Kidney (tissue), 14 donors: ENCODE data around the gene MCOLN2. TPM values are rescaled to one million over a fixed set of nuclear protein-coding genes. Genes with fewer than 3 reads are reported as not detected.
A peak's percentile ranks its signal among the peaks of the same experiment; 100 is the strongest.

ENCODE experiments used
- DNase-seq, 5 donors: peaks; one replicate each; pipeline ENCODE4 v3.0.0-alpha.2; 2013 to 2020
- FAIRE-seq: peaks from 2 replicates; lab custom pipeline; 2012; peaks lifted over from hg19 to GRCh38; lab: Jason Lieb, UNC
- H3K27ac ChIP-seq, 2 donors: one replicate each; pipeline ENCODE4 v1.7.0; 2013; ENCODE audit warnings: low read depth in 2 of 2, low read length in 2 of 2, inconsistent platforms in 1 of 2
- H3K27me3 ChIP-seq: one replicate; pipeline ENCODE4 v1.7.1; 2013; ENCODE audit warnings: low read length, inconsistent platforms; ENCODE audit not compliant: control insufficient read depth, insufficient read depth
- H3K36me3 ChIP-seq, 3 donors: one replicate each; pipeline versions ENCODE4 v1.7.0 to v1.7.1; 2013; ENCODE audit warnings: low read length in 3 of 3, control low read depth in 1 of 3, inconsistent platforms in 1 of 3; ENCODE audit not compliant: insufficient read depth in 3 of 3, control insufficient read depth in 2 of 3
- H3K4me1 ChIP-seq, 3 donors: one replicate each; pipeline versions ENCODE4 v1.7.0 to v1.7.1; 2013; ENCODE audit warnings: low read length in 3 of 3, inconsistent platforms in 1 of 3, low read depth in 1 of 3; ENCODE audit not compliant: control insufficient read depth in 2 of 3, insufficient read depth in 2 of 3
- H3K4me3 ChIP-seq, 3 donors: one replicate each; pipeline versions ENCODE4 v1.7.0 to v1.8.1; 2013; ENCODE audit warnings: low read length in 3 of 3, control low read depth in 1 of 3, inconsistent platforms in 1 of 3
- H3K9ac ChIP-seq, 3 donors: one replicate each; pipeline versions ENCODE4 v1.7.0 to v1.7.1; 2013; ENCODE audit warnings: low read length in 3 of 3, control low read depth in 1 of 3, inconsistent platforms in 1 of 3
- H3K9me3 ChIP-seq, 3 donors: one replicate each; pipeline versions ENCODE4 v1.7.0 to v1.7.1; 2013; ENCODE audit warnings: low read length in 3 of 3, control low read depth in 1 of 3, inconsistent platforms in 1 of 3; ENCODE audit not compliant: control insufficient read depth in 2 of 3, insufficient read depth in 1 of 3
- intact Hi-C: fragments of 100-400 bp; cut with DNase I; formaldehyde crosslinking; loops from one replicate; pipeline ENCODE4 v1.11.1; 2022
- polyA plus RNA-seq: library from polyadenylated mRNA; stranded (reverse); fragments of 350-450 nt; fragmentation: Illumina TruSeq; extraction: RNeasy Lipid Tissue Mini Kit (QIAGEN cat#74804); gene quantifications from one replicate; pipeline ENCODE4 v1.2.3, GENCODE V29; 2014; ENCODE audit warnings: low read depth, low replicate concordance; ENCODE audit not compliant: insufficient read depth
- total RNA-seq: library from RNA; stranded (reverse); fragmentation: NEBNext Ultra II Directional; extraction: Animal tissue kit (Norgen Biotek cat#: 25700); gene quantifications from one replicate; pipeline ENCODE4 v1.2.1, GENCODE V29; 2021
- TF ChIP-seq, protein P1 (sequence below): IDR thresholded peaks from 3 replicates; pipeline ENCODE4 v1.5.1; 2012; ENCODE audit warnings: mild to moderate bottlenecking, moderate library complexity, borderline replicate concordance; ENCODE audit not compliant: insufficient read depth; ENCODE audit errors: extremely low read depth
- donor health status: control.
- donor health status: control.
- donor health status: control.
- donor health status: control.
- donor health status: control.
- donor health status: DM: yes; HTN: yes; CAD: no.
- donor health status: Normal renal cell carcinoma (clear cell type).

Gene MCOLN2
- total and polyA plus RNA-seq, 2 donors from 2014 or later = 0.56 to 3.1 TPM

DNA sequence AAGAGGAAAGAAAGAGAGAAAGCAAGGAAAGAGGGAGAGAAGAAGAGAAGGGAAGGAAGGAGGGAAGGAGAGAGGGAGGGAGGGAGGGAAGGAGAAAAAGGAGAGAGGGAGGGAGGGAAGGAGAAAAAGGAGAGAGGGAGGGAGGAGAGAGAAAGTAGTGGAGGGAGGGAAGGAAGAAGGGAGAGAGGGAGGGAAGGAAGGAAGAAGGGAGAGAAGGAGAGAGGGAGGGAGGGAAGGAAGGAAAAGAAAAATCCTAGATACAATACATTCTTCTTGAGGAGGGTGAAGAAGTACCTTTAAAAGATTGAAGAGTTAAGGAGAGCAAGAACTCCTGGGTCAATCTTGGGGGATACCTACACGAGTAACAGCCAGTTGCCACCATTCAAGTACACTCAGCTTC, 29.2 kb downstream of the MCOLN2 start:
- intact Hi-C loops = loop anchor here (10.0 kb wide), 1 partner anchor 267 kb away; no protein-coding TSS in a partner anchor
- no peak overlapping the region for H3K9ac ChIP-seq

DNA sequence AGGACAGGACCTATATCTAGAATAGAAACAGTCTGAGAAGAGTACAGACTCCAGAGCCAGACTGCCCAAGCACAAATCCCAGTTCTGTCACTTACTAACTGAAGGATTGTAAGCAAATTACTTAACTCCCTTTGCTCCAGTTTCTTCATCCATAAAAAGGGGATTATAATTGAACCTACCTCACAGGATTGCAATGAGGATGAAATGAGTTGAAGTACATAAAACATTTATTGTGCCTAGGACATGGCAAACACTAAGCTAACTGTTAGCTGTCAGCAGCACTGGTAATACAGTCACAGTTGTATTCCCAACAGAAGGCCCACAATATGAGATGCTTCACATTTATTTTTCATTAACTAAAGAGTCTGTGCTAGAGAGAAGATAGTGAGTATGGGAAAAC, 33.9 kb downstream of the MCOLN2 start:
- FAIRE-seq = no peak
- DNase-seq = no peak
- Histone ChIP-seq H3K27ac (no peak overlapping the region), H3K9me3 (no peaks in the 10 kb centered on the region), H3K27me3 (no peaks in the 10 kb centered on the region), H3K9ac (no peak overlapping the region), H3K36me3 (no peaks in the 10 kb centered on the region), H3K4me3 (no peak overlapping the region), H3K4me1 (no peaks in the 10 kb centered on the region)
- TF ChIP-seq, protein P1, sequence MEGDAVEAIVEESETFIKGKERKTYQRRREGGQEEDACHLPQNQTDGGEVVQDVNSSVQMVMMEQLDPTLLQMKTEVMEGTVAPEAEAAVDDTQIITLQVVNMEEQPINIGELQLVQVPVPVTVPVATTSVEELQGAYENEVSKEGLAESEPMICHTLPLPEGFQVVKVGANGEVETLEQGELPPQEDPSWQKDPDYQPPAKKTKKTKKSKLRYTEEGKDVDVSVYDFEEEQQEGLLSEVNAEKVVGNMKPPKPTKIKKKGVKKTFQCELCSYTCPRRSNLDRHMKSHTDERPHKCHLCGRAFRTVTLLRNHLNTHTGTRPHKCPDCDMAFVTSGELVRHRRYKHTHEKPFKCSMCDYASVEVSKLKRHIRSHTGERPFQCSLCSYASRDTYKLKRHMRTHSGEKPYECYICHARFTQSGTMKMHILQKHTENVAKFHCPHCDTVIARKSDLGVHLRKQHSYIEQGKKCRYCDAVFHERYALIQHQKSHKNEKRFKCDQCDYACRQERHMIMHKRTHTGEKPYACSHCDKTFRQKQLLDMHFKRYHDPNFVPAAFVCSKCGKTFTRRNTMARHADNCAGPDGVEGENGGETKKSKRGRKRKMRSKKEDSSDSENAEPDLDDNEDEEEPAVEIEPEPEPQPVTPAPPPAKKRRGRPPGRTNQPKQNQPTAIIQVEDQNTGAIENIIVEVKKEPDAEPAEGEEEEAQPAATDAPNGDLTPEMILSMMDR = no peak
- intact Hi-C loops = loop anchor here (10.0 kb wide), 1 partner anchor 272 kb away; no protein-coding TSS in a partner anchor

More for the DNA sequence above, 29.2 kb downstream of the MCOLN2 start:
- Histone ChIP-seq H3K4me1 (peaks cover 0 to 6% (median 0%) of the 10 kb centered on the region in 3 donors), H3K27ac (peak overlapping the region in 1 of 2 donors; percentile 2), H3K9me3 (no peaks in the 10 kb centered on the region), H3K4me3 (no peak overlapping the region), H3K27me3 (no peaks in the 10 kb centered on the region), H3K36me3 (no peaks in the 10 kb centered on the region)
- no peak for DNase-seq
- TF ChIP-seq, protein P1 = no peak
- no peak for FAIRE-seq

DNA sequence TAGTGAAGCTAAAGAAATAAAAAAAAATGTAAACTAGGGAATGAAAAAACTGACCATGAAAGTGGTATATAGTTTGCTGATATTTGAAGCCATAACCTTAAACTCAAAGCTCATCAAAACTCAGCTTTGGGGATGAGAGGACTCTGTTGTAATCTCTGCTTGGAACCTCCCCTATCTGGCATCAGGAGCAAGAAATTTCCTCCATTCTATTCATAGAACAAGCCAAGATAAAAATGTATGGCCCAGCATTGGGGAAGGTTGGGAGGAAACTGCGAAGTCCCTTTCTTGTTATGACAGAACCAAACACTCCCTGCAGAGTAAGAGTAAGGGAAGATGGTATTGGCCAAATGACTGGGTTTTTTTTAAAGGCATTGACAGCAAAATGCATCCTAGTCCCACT, 35.6 kb downstream of the MCOLN2 start:
- FAIRE-seq = no peak
- Histone ChIP-seq H3K27me3 (no peaks in the 10 kb centered on the region), H3K27ac (no peak overlapping the region), H3K9ac (no peak overlapping the region), H3K9me3 (no peaks in the 10 kb centered on the region), H3K4me3 (no peak overlapping the region), H3K36me3 (no peaks in the 10 kb centered on the region), H3K4me1 (no peaks in the 10 kb centered on the region)
- TF ChIP-seq, protein P1 = no peak
- no peak for DNase-seq
- intact Hi-C loops = loop anchor here (10.0 kb wide), 1 partner anchor 273 kb away; no protein-coding TSS in a partner anchor

DNA sequence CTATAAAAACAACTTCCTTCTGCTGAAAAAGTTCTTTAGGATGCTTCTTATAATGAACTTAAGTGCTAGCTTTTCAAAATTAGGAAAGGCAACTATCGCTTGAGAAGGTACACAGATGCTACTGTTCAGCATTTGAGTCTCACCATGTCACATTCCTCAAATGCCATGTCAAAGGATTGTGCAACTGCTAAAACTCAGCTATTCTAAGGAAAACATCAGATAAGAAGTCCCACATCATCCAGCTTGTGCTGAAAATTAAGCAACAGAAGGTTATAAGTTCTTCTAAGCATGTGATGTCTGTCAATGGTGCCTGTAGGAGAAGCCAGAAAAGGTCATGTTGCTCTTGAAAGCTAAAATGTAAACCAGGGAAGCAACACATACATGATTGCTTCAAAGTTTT, 36.5 kb downstream of the MCOLN2 start:
- Histone ChIP-seq H3K9me3 (no peaks in the 10 kb centered on the region), H3K27ac (no peak overlapping the region), H3K9ac (no peak overlapping the region), H3K4me1 (no peaks in the 10 kb centered on the region), H3K4me3 (no peak overlapping the region), H3K27me3 (no peaks in the 10 kb centered on the region), H3K36me3 (no peaks in the 10 kb centered on the region)
- FAIRE-seq (no peak), DNase-seq (peak in 2 of 5 donors; percentile 8 to 10)
- intact Hi-C loops = loop anchor here (10.0 kb wide), 1 partner anchor 274 kb away; no protein-coding TSS in a partner anchor
- TF ChIP-seq, protein P1 = no peak
